ENCODE data around the gene RNF157. TPM values are rescaled to one million over a fixed set of nuclear protein-coding genes. Genes with fewer than 3 reads are reported as not detected.

The RNF157 gene
- total RNA-seq, 1 donor from 2014 or later, result 3.1 TPM

DNA sequence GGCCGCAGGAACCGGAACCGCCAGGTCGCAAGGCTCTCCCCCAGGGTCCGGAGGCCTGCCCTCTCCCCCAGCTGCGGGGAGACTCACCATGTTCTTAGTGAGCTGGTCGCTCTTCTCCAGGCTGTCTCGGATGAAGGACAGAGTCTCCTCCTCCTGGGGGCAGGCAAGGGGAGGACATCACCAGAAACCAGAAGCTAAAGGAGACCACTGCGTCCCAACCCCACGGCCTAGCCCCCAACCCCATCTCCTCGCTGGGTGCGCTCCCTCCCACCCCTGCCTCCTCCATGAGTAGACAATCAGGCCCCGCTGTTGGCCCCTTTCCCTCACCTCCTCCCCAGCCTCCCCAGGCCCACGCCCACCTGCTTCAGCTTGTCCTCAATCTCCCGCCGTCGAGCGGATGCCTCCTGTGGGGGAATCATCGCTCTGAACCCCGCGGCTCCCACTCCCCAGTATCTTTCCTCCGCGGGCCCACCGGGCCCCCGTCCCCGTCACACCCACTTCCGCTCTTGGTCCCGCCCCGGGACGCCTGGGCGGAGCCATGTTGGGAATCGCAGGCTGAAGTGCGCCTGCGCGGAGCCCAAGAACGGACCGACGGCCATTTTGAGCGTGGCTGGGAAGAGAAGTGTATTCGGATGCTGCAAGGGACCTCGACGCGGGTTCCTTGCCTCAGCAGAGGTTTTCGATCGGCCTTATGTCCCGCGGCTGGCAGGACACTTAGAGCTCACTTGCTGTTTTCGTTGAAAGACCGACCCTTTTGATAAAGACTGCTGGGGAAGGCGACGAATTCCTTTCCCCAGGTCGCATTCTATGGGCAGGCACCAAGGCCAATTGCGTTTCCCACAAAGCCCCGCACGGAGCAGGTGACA is 136.8 kb downstream of the RNF157 start, which contains the start of gene EXOC7:
Gene EXOC7, minus strand, starts transcription at position 514 of the 866 bp plus-strand sequence. Its CDS starts 95 bp downstream, at position 419.
- Mint-ChIP-seq H3K27ac (peak within 1 kb of the TSS; percentile 91), H3K27me3 (no peaks in the 10 kb centered on the region), H3K9me3 (no peaks in the 10 kb centered on the region), H3K4me1 (peaks cover 20% of the 10 kb centered on the region), H3K36me3 (ENCODE audit: low read depth) (peaks cover 38% of the 10 kb centered on the region), H3K4me3 (peak within 1 kb of the TSS; percentile 98)
- no peak for TF ChIP-seq CTCF (IDR thresholded peaks at IDR 0.05)
- ATAC-seq (ENCODE audit: low read depth) (peak; percentile 97), DNase-seq (peak; percentile 95)
- ChIA-PET CTCF (interaction anchor here (1.0 to 2.2 kb wide), 4 partner anchors 23 to 179 kb away, joined by 3 to 12 read pairs (median 4); no protein-coding TSS in a partner anchor), POLR2A (interaction anchor here (0.5 to 2.0 kb wide), 16 partner anchors 12 to 514 kb away, joined by 3 to 9 read pairs (median 3); partner anchors contain the start of genes SRP68 and UBALD2)
- intact Hi-C loops (cut with micrococcal nuclease), result loop anchor here (1.0 to 10.0 kb wide), 4 partner anchors 31 to 411 kb away; partner anchors contain the start of genes SPHK1 and SRP68

DNA sequence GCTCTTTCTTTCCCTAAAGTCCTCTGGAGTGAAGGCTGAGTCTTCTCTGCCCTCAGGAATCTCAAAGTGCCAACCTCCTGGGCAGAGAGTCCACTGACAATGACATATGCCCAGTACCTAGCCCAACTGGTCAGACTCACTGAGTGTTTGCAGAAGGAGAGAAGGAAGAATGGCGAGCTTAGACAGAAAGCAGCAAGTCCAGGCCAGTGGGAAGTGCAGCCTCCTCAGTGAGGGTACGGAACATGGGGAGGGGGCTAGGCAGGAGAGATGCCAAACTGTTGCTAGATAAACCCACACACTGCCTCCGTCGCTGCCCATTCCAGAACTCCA is 137.4 kb downstream of the RNF157 start:
- no peak for TF ChIP-seq CTCF (IDR thresholded peaks at IDR 0.05)
- Mint-ChIP-seq H3K36me3 (ENCODE audit: low read depth) (peaks cover 40% of the 10 kb centered on the region), H3K4me3 (peak overlapping the region; percentile 98), H3K27ac (peak overlapping the region; percentile 91), H3K27me3 (no peaks in the 10 kb centered on the region), H3K9me3 (no peaks in the 10 kb centered on the region), H3K4me1 (peaks cover 20% of the 10 kb centered on the region)
- no peak for DNase-seq
- POLR2A ChIA-PET, result interaction anchor here (0.7 to 1.9 kb wide), 10 partner anchors 12 to 177 kb away, joined by 3 to 9 read pairs (median 4); partner anchors contain the start of gene SRP68
- CTCF ChIA-PET, result interaction anchor here (1.7 to 2.2 kb wide), 2 partner anchors 89 to 177 kb away, joined by 5 to 12 read pairs; no protein-coding TSS in a partner anchor
- intact Hi-C loops (cut with micrococcal nuclease), result loop anchor here (1.0 to 10.0 kb wide), 4 partner anchors 31 to 412 kb away; partner anchors contain the start of genes SPHK1 and SRP68
- no peak for ATAC-seq (ENCODE audit: low read depth)

DNA sequence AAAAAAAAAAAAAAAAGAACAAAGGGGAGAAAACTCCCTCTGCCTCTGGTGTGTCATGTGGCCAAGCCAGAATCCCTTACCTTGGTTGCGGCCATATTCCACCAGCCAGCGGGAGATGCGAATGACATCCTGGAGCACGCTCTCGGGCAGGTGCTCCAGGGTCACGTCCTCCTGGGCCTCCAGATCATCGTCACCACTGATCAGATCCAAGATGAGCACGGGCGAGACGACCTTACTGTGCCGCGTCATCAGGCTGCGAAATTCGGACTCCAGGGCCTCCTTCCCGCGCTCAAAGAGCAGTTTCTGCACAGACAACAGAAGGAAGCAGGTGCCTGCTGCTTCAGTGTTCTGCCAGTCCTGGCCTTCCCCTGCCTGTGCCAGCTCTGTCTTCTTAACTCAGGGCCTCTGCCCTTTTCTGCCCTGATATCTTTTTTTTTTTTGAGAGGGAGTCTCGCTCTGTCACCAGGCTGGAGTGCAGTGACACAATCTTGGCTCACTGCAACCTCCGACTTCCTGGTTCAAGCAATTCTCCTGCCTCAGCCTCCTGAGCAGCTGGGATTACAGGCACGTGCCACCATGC is 142.5 kb downstream of the RNF157 start:
- no peak overlapping the region for H3K4me3 Mint-ChIP-seq
- peaks cover 73% of the 10 kb centered on the region for H3K36me3 Mint-ChIP-seq (ENCODE audit: low read depth)
- intact Hi-C loops (cut with micrococcal nuclease), result no loop called here
- peaks cover 9% of the 10 kb centered on the region for H3K4me1 Mint-ChIP-seq
- CTCF ChIA-PET, result no interaction called here
- H3K27ac Mint-ChIP-seq, result no peak overlapping the region
- POLR2A ChIA-PET, result no interaction called here
- no peaks in the 10 kb centered on the region for H3K9me3 Mint-ChIP-seq
- H3K27me3 Mint-ChIP-seq, result no peaks in the 10 kb centered on the region
- DNase-seq (no peak), ATAC-seq (ENCODE audit: low read depth) (no peak)
- TF ChIP-seq CTCF (IDR thresholded peaks at IDR 0.05), result no peak

DNA sequence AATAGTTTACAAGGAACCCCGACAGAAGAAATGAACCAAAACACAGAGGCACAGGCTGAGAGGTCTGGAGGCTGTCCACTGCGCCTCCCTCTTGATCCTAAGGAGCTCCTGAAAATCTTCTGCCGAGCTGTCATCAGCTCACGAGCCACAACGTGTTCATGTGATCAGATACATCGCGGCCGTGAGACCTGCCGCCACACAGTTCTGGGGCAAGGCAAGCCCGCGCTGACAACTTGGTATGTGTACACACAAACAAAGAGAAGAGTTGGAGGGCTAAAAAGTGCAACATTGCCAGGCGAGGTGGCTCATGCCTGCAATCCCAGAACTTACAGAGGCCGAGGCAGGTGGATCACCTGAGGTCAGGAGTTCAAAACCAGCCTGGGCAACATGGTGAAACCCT is 144.3 kb downstream of the RNF157 start:
- no peak for DNase-seq
- CTCF ChIA-PET, result no interaction called here
- no peaks in the 10 kb centered on the region for H3K9me3 Mint-ChIP-seq
- ATAC-seq (ENCODE audit: low read depth), result no peak
- H3K36me3 Mint-ChIP-seq (ENCODE audit: low read depth), result peaks cover 77% of the 10 kb centered on the region
- POLR2A ChIA-PET, result no interaction called here
- intact Hi-C loops (cut with micrococcal nuclease), result no loop called here
- no peak overlapping the region for H3K4me3 Mint-ChIP-seq
- no peak for TF ChIP-seq CTCF (IDR thresholded peaks at IDR 0.05)
- no peak overlapping the region for H3K27ac Mint-ChIP-seq
- H3K4me1 Mint-ChIP-seq, result no peaks in the 10 kb centered on the region
- H3K27me3 Mint-ChIP-seq, result no peaks in the 10 kb centered on the region

GRCh38 chr17:76094046-76094445 is 146.2 kb downstream of the RNF157 start:
- Mint-ChIP-seq H3K27ac (no peak overlapping the region), H3K4me1 (no peaks in the 10 kb centered on the region), H3K4me3 (no peak overlapping the region), H3K9me3 (no peaks in the 10 kb centered on the region), H3K36me3 (ENCODE audit: low read depth) (peaks cover 75% of the 10 kb centered on the region), H3K27me3 (no peaks in the 10 kb centered on the region)
- no peak for ATAC-seq (ENCODE audit: low read depth)
- intact Hi-C loops (cut with micrococcal nuclease), result no loop called here
- CTCF ChIA-PET, result no interaction called here
- no peak for DNase-seq
- no peak for TF ChIP-seq CTCF (IDR thresholded peaks at IDR 0.05)
- POLR2A ChIA-PET, result no interaction called here

Data from activated B cell treated with CpG ODN at 0.5 μM for 24 hours (primary cell).